ENCODE results near the gene SHISA4.

The SHISA4 gene

GRCh38 chr1:201876148-201876818 lies 12.4 kb upstream of the SHISA4 start:
- TF ChIP-seq L3MBTL2 (conservative IDR thresholded peaks at IDR 0.05) (no peak), ELF4 (IDR thresholded peaks at IDR 0.05) (no peak), FOXA1 (IDR thresholded peaks at IDR 0.05) (no peak), BHLHE40 (IDR thresholded peaks at IDR 0.05; ENCODE audit: borderline replicate concordance) (no peak), TARDBP (IDR thresholded peaks at IDR 0.05) (no peak), PKNOX1 (IDR thresholded peaks at IDR 0.05) (no peak), NFRKB (IDR thresholded peaks at IDR 0.05) (no peak), ARNT (IDR thresholded peaks at IDR 0.05) (no peak)
- DNase-seq (ENCODE audit: extremely low spot score) = peak; percentile 47
- ChIA-PET POLR2A (no interaction called here), CTCF (interaction anchor here (0.6 to 0.7 kb wide), 5 partner anchors 9 to 264 kb away, joined by 3 to 6 read pairs (median 3); no protein-coding TSS in a partner anchor)

- ChIA-PET CTCF (interaction anchor here (0.5 to 1.4 kb wide), 11 partner anchors 10 to 242 kb away, joined by 3 to 7 read pairs (median 3); no protein-coding TSS in a partner anchor), POLR2A (interaction anchor here (1.0 kb wide), 1 partner anchor 104 kb away, joined by 3 read pairs; no protein-coding TSS in a partner anchor)
- TF ChIP-seq FOXM1 (IDR thresholded peaks at IDR 0.05; ENCODE audit: borderline replicate concordance) = no peak
- TF ChIP-seq SP1 (IDR thresholded peaks at IDR 0.05) = no peak
- TF ChIP-seq LEF1 (IDR thresholded peaks at IDR 0.05; ENCODE audit: borderline replicate concordance) = no peak
- no peak for TF ChIP-seq CTBP1 (IDR thresholded peaks at IDR 0.05; ENCODE audit: borderline replicate concordance)
- TF ChIP-seq HDGF (IDR thresholded peaks at IDR 0.05; ENCODE audit: borderline replicate concordance) = no peak
- TF ChIP-seq ARNT (IDR thresholded peaks at IDR 0.05) = no peak
- no peak for TF ChIP-seq ZNF384 (IDR thresholded peaks at IDR 0.05)
- no peak for TF ChIP-seq L3MBTL2 (conservative IDR thresholded peaks at IDR 0.05)
- TF ChIP-seq NFRKB (IDR thresholded peaks at IDR 0.05) = no peak
- no peak for TF ChIP-seq FOXK2 (IDR thresholded peaks at IDR 0.05)
- TF ChIP-seq SUZ12 (IDR thresholded peaks at IDR 0.05) = no peak
- TF ChIP-seq BHLHE40 (IDR thresholded peaks at IDR 0.05; ENCODE audit: borderline replicate concordance) = no peak
- TF ChIP-seq PKNOX1 (IDR thresholded peaks at IDR 0.05) = no peak
- TF ChIP-seq TARDBP (IDR thresholded peaks at IDR 0.05) = no peak
- no peak for TF ChIP-seq FOXA1 (IDR thresholded peaks at IDR 0.05)
- TF ChIP-seq ELF4 (IDR thresholded peaks at IDR 0.05) = no peak
- DNase-seq (ENCODE audit: extremely low spot score) = peak; percentile 69
These were observed 10.8 kb upstream of the SHISA4 start for GRCh38 chr1:201877877-201878401.

- TF ChIP-seq SP1 (IDR thresholded peaks at IDR 0.05) = no peak
- no peak for TF ChIP-seq PKNOX1 (IDR thresholded peaks at IDR 0.05)
- TF ChIP-seq BHLHE40 (IDR thresholded peaks at IDR 0.05; ENCODE audit: borderline replicate concordance) = no peak
- no peak for TF ChIP-seq HDGF (IDR thresholded peaks at IDR 0.05; ENCODE audit: borderline replicate concordance)
- TF ChIP-seq ARNT (IDR thresholded peaks at IDR 0.05) = no peak
- TF ChIP-seq LEF1 (IDR thresholded peaks at IDR 0.05; ENCODE audit: borderline replicate concordance) = no peak
- TF ChIP-seq SUZ12 (IDR thresholded peaks at IDR 0.05) = no peak
- no peak for TF ChIP-seq L3MBTL2 (conservative IDR thresholded peaks at IDR 0.05)
- TF ChIP-seq ELF4 (IDR thresholded peaks at IDR 0.05) = no peak
- TF ChIP-seq CTBP1 (IDR thresholded peaks at IDR 0.05; ENCODE audit: borderline replicate concordance) = no peak
- TF ChIP-seq NFRKB (IDR thresholded peaks at IDR 0.05) = no peak
- TF ChIP-seq FOXK2 (IDR thresholded peaks at IDR 0.05) = no peak
- ChIA-PET CTCF (interaction anchor here (4.4 kb wide), 1 partner anchor 15 kb away, joined by 22 read pairs; no protein-coding TSS in a partner anchor), POLR2A (interaction anchor here (0.6 to 1.4 kb wide), 3 partner anchors 13 to 32 kb away, joined by 3 to 5 read pairs (median 3); no protein-coding TSS in a partner anchor)
- no peak for DNase-seq (ENCODE audit: extremely low spot score)
These were observed 7.6 kb upstream of the SHISA4 start for GRCh38 chr1:201880928-201881571.

GRCh38 chr1:201881617-201882016 lies 7.1 kb upstream of the SHISA4 start:
- ChIA-PET POLR2A (interaction anchor here (0.6 to 1.4 kb wide), 2 partner anchors 12 to 32 kb away, joined by 3 read pairs; no protein-coding TSS in a partner anchor), CTCF (interaction anchor here (4.4 kb wide), 1 partner anchor 15 kb away, joined by 22 read pairs; no protein-coding TSS in a partner anchor)
- no peak for TF ChIP-seq ZNF384 (IDR thresholded peaks at IDR 0.05)
- no peak for TF ChIP-seq FOXA1 (IDR thresholded peaks at IDR 0.05)
- no peak for TF ChIP-seq PKNOX1 (IDR thresholded peaks at IDR 0.05)
- TF ChIP-seq TARDBP (IDR thresholded peaks at IDR 0.05) = no peak
- TF ChIP-seq BHLHE40 (IDR thresholded peaks at IDR 0.05; ENCODE audit: borderline replicate concordance) = no peak
- TF ChIP-seq CTBP1 (IDR thresholded peaks at IDR 0.05; ENCODE audit: borderline replicate concordance) = no peak
- no peak for TF ChIP-seq L3MBTL2 (conservative IDR thresholded peaks at IDR 0.05)
- TF ChIP-seq NFRKB (IDR thresholded peaks at IDR 0.05) = no peak
- TF ChIP-seq HDGF (IDR thresholded peaks at IDR 0.05; ENCODE audit: borderline replicate concordance) = no peak
- no peak for TF ChIP-seq LEF1 (IDR thresholded peaks at IDR 0.05; ENCODE audit: borderline replicate concordance)
- DNase-seq (ENCODE audit: extremely low spot score) = no peak

Data from HEK293T (cell line).